H9 (cell line): Measurements from ENCODE around the gene DLG2. TPM values are rescaled to one million over a fixed set of nuclear protein-coding genes. Genes with fewer than 3 reads are reported as not detected.
"Not testable (repeated sequence)": the region's sequence is repeated elsewhere in the genome, so short reads cannot be mapped to it uniquely, and the experiment has no call there.

Source experiments
- DNase-seq: peaks from one replicate; pipeline ENCODE4 v3.0.0-alpha.2; 2017
- H2AFZ ChIP-seq: one replicate; pipeline ENCODE4 v1.6.1; 2013; ENCODE audit warnings: mild to moderate bottlenecking, low read length, control low read depth, moderate library complexity
- H2AK5ac ChIP-seq: 2 replicates; pipeline ENCODE4 v1.6.1; 2013; ENCODE audit warnings: low read length, control low read depth, mixed read lengths; ENCODE audit not compliant: insufficient read length
- H2BK120ac ChIP-seq: one replicate; pipeline ENCODE4 v1.6.1; 2013; ENCODE audit warnings: low read depth, mild to moderate bottlenecking, low read length, control low read depth, inconsistent platforms; ENCODE audit not compliant: poor library complexity, severe bottlenecking
- H2BK12ac ChIP-seq: 2 replicates; pipeline ENCODE4 v1.6.1; 2013; ENCODE audit warnings: low read length, control low read depth, mixed read lengths, low read depth; ENCODE audit not compliant: insufficient read length
- H2BK15ac ChIP-seq: 2 replicates; pipeline ENCODE4 v1.6.1; 2013; ENCODE audit warnings: low read depth, low read length, control low read depth
- H2BK20ac ChIP-seq: one replicate; pipeline ENCODE4 v1.6.1; 2013; ENCODE audit warnings: low read depth, mild to moderate bottlenecking, low read length, control low read depth, inconsistent platforms; ENCODE audit not compliant: poor library complexity, severe bottlenecking
- H2BK5ac ChIP-seq: 2 replicates; pipeline ENCODE4 v1.6.1; 2013; ENCODE audit warnings: low read length, control low read depth, mixed read lengths; ENCODE audit not compliant: insufficient read length
- H3K14ac ChIP-seq: 2 replicates; pipeline ENCODE4 v1.6.1; 2013; ENCODE audit warnings: low read length, control low read depth; ENCODE audit not compliant: insufficient read depth
- H3K18ac ChIP-seq: 2 replicates; pipeline ENCODE4 v1.6.1; 2013; ENCODE audit warnings: low read depth, mild to moderate bottlenecking, mixed read lengths, low read length, control low read depth; ENCODE audit not compliant: insufficient read length
- H3K23ac ChIP-seq: 2 replicates; pipeline ENCODE4 v1.6.1; 2013; ENCODE audit warnings: low read length, control low read depth, mixed read lengths, low read depth; ENCODE audit not compliant: insufficient read length
- H3K23me2 ChIP-seq: 2 replicates; pipeline ENCODE4 v1.6.1; 2013; ENCODE audit warnings: low read depth, mild to moderate bottlenecking, mixed read lengths, low read length, control low read depth; ENCODE audit not compliant: insufficient read length, poor library complexity, severe bottlenecking
- H3K27ac ChIP-seq: 2 replicates; pipeline ENCODE4 v1.5.1; 2013; ENCODE audit warnings: low read length, control low read depth, mixed read lengths, low read depth; ENCODE audit not compliant: insufficient read length
- H3K27me3 ChIP-seq: 2 replicates; pipeline ENCODE4 v1.6.1; 2013; ENCODE audit warnings: low read length, control low read depth, inconsistent platforms; ENCODE audit not compliant: insufficient read depth
- H3K4ac ChIP-seq: 2 replicates; pipeline ENCODE4 v1.6.1; 2013; ENCODE audit warnings: low read depth, mild to moderate bottlenecking, control low read depth, inconsistent platforms, low read length, moderate library complexity
- H3K4me1 ChIP-seq: 2 replicates; pipeline ENCODE4 v1.6.1; 2013; ENCODE audit warnings: low read length, control low read depth, inconsistent platforms; ENCODE audit not compliant: insufficient read depth
- H3K4me2 ChIP-seq: 2 replicates; pipeline ENCODE4 v1.6.1; 2013; ENCODE audit warnings: low read length, control low read depth, mixed read lengths; ENCODE audit not compliant: insufficient read length, insufficient read depth
- H3K56ac ChIP-seq: 2 replicates; pipeline ENCODE4 v1.6.1; 2013; ENCODE audit warnings: low read depth, mild to moderate bottlenecking, mixed read lengths, low read length, control low read depth; ENCODE audit not compliant: insufficient read length
- H3K79me1 ChIP-seq: 2 replicates; pipeline ENCODE4 v1.6.1; 2013; ENCODE audit warnings: low read depth, mild to moderate bottlenecking, moderate library complexity, low read length, control low read depth, inconsistent platforms; ENCODE audit not compliant: insufficient read depth, poor library complexity, severe bottlenecking
- H3K79me2 ChIP-seq: 2 replicates; pipeline ENCODE4 v1.6.1; 2013; ENCODE audit warnings: low read length, control low read depth, inconsistent platforms; ENCODE audit not compliant: insufficient read depth
- H3K9ac ChIP-seq: 2 replicates; pipeline ENCODE4 v1.6.1; 2013; ENCODE audit warnings: low read length, control low read depth, mixed read lengths; ENCODE audit not compliant: insufficient read length; ENCODE audit errors: extremely low read depth
- H3K9me3 ChIP-seq: one replicate; pipeline ENCODE4 v1.6.1; 2013; ENCODE audit warnings: low read depth, low read length, inconsistent platforms; ENCODE audit not compliant: control insufficient read depth
- H3T11ph ChIP-seq: one replicate; pipeline ENCODE4 v1.6.1; 2013; ENCODE audit warnings: mild to moderate bottlenecking, low read length, control low read depth, inconsistent platforms
- H4K20me1 ChIP-seq: one replicate; pipeline ENCODE4 v1.6.1; 2013; ENCODE audit not compliant: control insufficient read depth, insufficient read length, insufficient read depth
- H4K5ac ChIP-seq: 2 replicates; pipeline ENCODE4 v1.6.1; 2013; ENCODE audit warnings: low read depth, mild to moderate bottlenecking, mixed read lengths, low read length, control low read depth; ENCODE audit not compliant: insufficient read length
- H4K8ac ChIP-seq: replicated peaks from 2 replicates; pipeline ENCODE4 v1.6.1; 2013; ENCODE audit warnings: low read length, control low read depth, mixed read lengths, low read depth; ENCODE audit not compliant: insufficient read length
- H4K91ac ChIP-seq: 2 replicates; pipeline ENCODE4 v1.6.1; 2013; ENCODE audit warnings: low read depth, mild to moderate bottlenecking, moderate library complexity, mixed read lengths, low read length, control low read depth; ENCODE audit not compliant: insufficient read length
- H3K27ac Mint-ChIP-seq, 3 experiments: 2 replicates in 2 of 3; 3 replicates in 1 of 3; pipeline ENCODE4 v1.8.0; 2020 to 2021; ENCODE audit warnings: mixed read lengths in 3 of 3, mild to moderate bottlenecking in 1 of 3, moderate library complexity in 1 of 3
- H3K27me3 Mint-ChIP-seq: 2 replicates; pipeline ENCODE4 v1.8.0; 2021; ENCODE audit warnings: low read depth, mild to moderate bottlenecking, moderate library complexity, mixed read lengths
- H3K36me3 Mint-ChIP-seq, 3 experiments: 2 replicates in 2 of 3; 3 replicates in 1 of 3; pipeline ENCODE4 v1.8.0; 2020 to 2021; ENCODE audit warnings: low read depth in 3 of 3, mixed read lengths in 3 of 3; ENCODE audit not compliant: insufficient read depth in 1 of 3
- H3K4me1 Mint-ChIP-seq, 2 experiments: 2 replicates each; pipeline ENCODE4 v1.8.0; 2020; ENCODE audit warnings: mixed read lengths in 2 of 2
- H3K4me3 Mint-ChIP-seq, 2 experiments: 2 replicates in 1 of 2; 3 replicates in 1 of 2; pipeline ENCODE4 v1.8.0; 2020 to 2021; ENCODE audit warnings: mild to moderate bottlenecking in 2 of 2, mixed read lengths in 2 of 2, moderate library complexity in 1 of 2
- H3K9me3 Mint-ChIP-seq, 2 experiments: 2 replicates in 1 of 2; 3 replicates in 1 of 2; pipeline ENCODE4 v1.8.0; 2020; ENCODE audit warnings: mild to moderate bottlenecking in 2 of 2, mixed read lengths in 2 of 2, moderate library complexity in 1 of 2
- CTCF ChIP-seq: fragments of 200-600 bp; sonication (generic); conservative IDR thresholded peaks from 3 replicates; pipeline ENCODE4 v1.8.0; 2021; ENCODE audit warnings: antibody characterized with exemption, mild to moderate bottlenecking
- WGBS: extraction: QIAGEN DNeasy Blood & Tissue Kit; methylation state at CpG from one replicate; pipeline ENCODE4 v1.1.7; 2013; ENCODE audit warnings: missing lambda C conversion rate, low lambda C conversion rate, mixed read lengths; ENCODE audit not compliant: insufficient read length; ENCODE audit errors: extremely low coverage; 5-methylcytosine and 5-hydroxymethylcytosine counted together
- total RNA-seq: library from RNA; stranded (reverse); gene quantifications from 2 replicates; pipeline ENCODE4 v1.2.1, GENCODE V29; 2021

The DLG2 gene
- total RNA-seq, 1 experiment from 2014 or later, result 8.0 TPM

DNA sequence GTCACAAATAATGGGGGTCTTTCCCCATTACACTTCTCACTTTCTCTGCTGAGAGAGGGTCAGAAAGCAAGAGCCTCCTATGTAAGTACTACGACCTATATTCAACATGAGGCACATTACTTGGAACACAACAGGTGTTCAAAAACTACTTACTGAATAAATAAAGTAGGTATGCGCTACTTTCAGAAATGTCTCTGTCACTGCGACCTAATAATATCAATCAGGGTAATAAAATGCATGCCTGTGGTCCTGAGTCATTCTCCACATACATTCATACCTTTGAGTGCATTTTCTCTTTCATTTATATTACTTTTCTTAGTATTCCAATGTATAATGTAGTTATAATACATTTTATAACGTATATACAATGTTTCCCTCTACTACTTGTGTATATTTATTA, 838.9 kb downstream of the DLG2 start:
- Histone ChIP-seq H4K91ac (no peak overlapping the region), H2BK12ac (no peak overlapping the region), H3K14ac (no peak overlapping the region), H2BK20ac (no peak overlapping the region), H3K4me2 (no peak overlapping the region), H4K5ac (no peak overlapping the region), H3K27ac (no peak overlapping the region), H3K9ac (no peak overlapping the region), H4K20me1 (no peaks in the 10 kb centered on the region), H2BK15ac (no peak overlapping the region), H2BK5ac (no peak overlapping the region), H3K27me3 (no peaks in the 10 kb centered on the region), H3T11ph (no peak overlapping the region), H3K23me2 (no peaks in the 10 kb centered on the region), H3K79me2 (no peaks in the 10 kb centered on the region), H3K79me1 (no peaks in the 10 kb centered on the region), H3K9me3 (no peaks in the 10 kb centered on the region), H3K23ac (no peak overlapping the region), H2AFZ (no peak overlapping the region), H2BK120ac (no peak overlapping the region), H3K4me1 (no peaks in the 10 kb centered on the region), H3K56ac (no peak overlapping the region), H2AK5ac (no peak overlapping the region), H3K18ac (no peak overlapping the region), H3K4ac (no peak overlapping the region), H4K8ac (no peak overlapping the region)
- H3K36me3 Mint-ChIP-seq, result no peaks in the 10 kb centered on the region
- H3K4me1 Mint-ChIP-seq, result no peaks in the 10 kb centered on the region
- no CpG with 5 or more reads among the region's 4 CpGs for WGBS
- TF ChIP-seq CTCF, result no peak
- no peak overlapping the region for H3K27ac Mint-ChIP-seq
- H3K9me3 Mint-ChIP-seq, result no peaks in the 10 kb centered on the region
- no peaks in the 10 kb centered on the region for H3K27me3 Mint-ChIP-seq
- no peak for DNase-seq
- no peak overlapping the region for H3K4me3 Mint-ChIP-seq

GRCh38 chr11:84784158-84784557, 843.0 kb downstream of the DLG2 start:
- not testable (repeated sequence) for H3K27me3 ChIP-seq, H3K4ac ChIP-seq, H3K27me3 Mint-ChIP-seq, H2BK20ac ChIP-seq, H3K9ac ChIP-seq, H3K14ac ChIP-seq, H3K36me3 Mint-ChIP-seq, H3K56ac ChIP-seq, H3K4me1 Mint-ChIP-seq, H2BK15ac ChIP-seq, H3K23me2 ChIP-seq, H3K4me1 ChIP-seq, H4K20me1 ChIP-seq, H3K4me2 ChIP-seq, H3K27ac Mint-ChIP-seq, H2AFZ ChIP-seq, H3T11ph ChIP-seq, H3K4me3 Mint-ChIP-seq, DNase-seq, H3K27ac ChIP-seq, H3K79me2 ChIP-seq, H3K18ac ChIP-seq, H2BK5ac ChIP-seq, H2BK120ac ChIP-seq, H3K23ac ChIP-seq, H2BK12ac ChIP-seq, H4K8ac ChIP-seq, H2AK5ac ChIP-seq, H4K5ac ChIP-seq, H3K79me1 ChIP-seq, H3K9me3 Mint-ChIP-seq, H3K9me3 ChIP-seq, H4K91ac ChIP-seq
- no CpG with 5 or more reads among the region's 4 CpGs for WGBS
